OCI-M1 (cell line): ENCODE results near the gene ZBTB46.

Experiments used
- DNase-seq: peaks from one replicate; lab custom pipeline; 2025; lab: John Stamatoyannopoulos, UW

Gene ZBTB46

GRCh38 chr20:63745961-63746731, 84.9 kb downstream of the ZBTB46 start:
- DNase-seq: no peak

GRCh38 chr20:63745424-63745805, 85.6 kb downstream of the ZBTB46 start:
- no peak for DNase-seq

- DNase-seq: no peak
Observed at GRCh38 chr20:63744574-63745423, 86.3 kb downstream of the ZBTB46 start.

GRCh38 chr20:63744158-63744557, 86.9 kb downstream of the ZBTB46 start:
- no peak for DNase-seq

- no peak for DNase-seq
Observed at GRCh38 chr20:63743210-63743970, 87.7 kb downstream of the ZBTB46 start.

DNA sequence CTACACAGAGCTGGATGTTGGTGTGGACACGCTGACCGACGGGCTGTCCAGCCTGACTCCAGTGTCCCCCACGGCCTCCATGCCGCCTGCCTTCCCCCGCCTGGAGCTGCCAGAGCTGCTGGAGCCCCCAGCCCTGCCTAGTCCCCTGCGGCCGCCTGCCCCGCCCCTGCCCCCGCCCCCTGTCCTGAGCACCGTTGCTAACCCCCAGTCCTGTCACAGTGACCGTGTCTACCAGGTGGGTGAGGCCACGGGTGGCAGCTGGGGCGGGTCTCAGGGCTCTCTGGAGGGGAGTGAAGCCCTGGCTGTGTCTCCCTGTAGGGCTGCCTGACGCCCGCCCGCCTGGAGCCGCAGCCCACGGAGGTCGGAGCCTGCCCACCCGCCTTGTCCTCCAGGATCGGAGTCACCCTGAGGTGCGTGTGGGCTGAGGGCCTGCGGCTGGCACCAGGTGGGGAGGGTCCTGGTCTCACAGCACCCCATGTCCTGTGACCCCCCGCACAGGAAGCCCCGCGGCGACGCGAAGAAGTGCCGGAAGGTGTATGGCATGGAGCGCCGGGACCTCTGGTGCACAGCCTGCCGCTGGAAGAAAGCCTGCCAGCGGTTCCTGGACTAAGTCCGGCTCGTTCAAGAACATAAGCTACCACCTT, 88.6 kb downstream of the ZBTB46 start:
- DNase-seq: no peak

DNA sequence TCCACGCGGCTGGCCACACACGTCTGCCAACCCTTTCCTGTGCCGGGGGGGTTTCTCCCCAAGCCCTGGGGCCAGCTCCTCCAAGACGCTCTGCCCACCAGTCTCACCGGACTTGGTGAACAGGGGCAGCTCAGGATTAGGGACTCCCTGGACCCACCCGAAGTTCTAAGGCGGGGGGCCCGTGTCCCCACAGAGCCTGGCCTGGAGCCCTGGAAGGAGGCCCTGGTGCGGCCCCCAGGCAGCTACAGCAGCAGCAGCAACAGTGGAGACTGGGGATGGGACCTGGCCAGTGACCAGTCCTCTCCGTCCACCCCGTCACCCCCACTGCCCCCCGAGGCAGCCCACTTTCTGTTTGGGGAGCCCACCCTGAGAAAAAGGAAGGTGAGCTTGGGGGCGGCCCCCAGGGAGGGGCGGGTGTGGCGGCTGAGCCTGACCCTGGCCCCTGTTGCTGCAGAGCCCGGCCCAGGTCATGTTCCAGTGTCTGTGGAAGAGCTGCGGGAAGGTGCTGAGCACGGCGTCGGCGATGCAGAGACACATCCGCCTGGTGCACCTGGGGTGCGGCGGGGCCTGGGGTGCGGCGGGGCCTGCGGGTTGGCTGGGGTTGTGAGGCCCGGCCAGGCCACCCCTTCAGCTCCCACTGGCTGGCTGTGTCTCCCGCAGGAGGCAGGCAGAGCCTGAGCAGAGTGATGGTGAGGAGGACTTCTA, 89.2 kb downstream of the ZBTB46 start:
- no peak for DNase-seq

DNA sequence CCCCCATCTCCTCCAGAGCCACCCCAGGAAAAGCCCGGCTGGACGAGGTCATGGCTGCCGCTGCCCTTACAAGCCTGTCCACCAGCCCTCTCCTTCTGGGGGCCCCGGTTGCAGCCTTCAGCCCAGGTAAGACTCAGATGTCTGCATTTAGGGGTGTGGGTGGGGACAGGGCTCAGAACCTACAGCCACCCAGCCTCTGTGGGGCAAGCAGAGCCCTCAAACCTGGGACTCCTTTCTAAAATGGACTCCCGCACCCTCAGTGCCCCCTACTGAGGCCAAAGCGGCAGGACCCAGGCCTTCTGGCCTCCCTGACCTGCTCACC, 89.7 kb downstream of the ZBTB46 start:
- DNase-seq: no peak

GRCh38 chr20:63740627-63741353, 90.3 kb downstream of the ZBTB46 start:
- peak; percentile 89 for DNase-seq

GRCh38 chr20:63740070-63740626, 90.9 kb downstream of the ZBTB46 start:
- DNase-seq: peak; percentile 64

- peak; percentile 83 for DNase-seq
Observed at GRCh38 chr20:63739130-63740069, 91.7 kb downstream of the ZBTB46 start, which contains the start of gene SLC2A4RG. Gene SLC2A4RG (plus strand): TSS chr20:63739776. CDS start chr20:63739913, 137 bp downstream.

DNA sequence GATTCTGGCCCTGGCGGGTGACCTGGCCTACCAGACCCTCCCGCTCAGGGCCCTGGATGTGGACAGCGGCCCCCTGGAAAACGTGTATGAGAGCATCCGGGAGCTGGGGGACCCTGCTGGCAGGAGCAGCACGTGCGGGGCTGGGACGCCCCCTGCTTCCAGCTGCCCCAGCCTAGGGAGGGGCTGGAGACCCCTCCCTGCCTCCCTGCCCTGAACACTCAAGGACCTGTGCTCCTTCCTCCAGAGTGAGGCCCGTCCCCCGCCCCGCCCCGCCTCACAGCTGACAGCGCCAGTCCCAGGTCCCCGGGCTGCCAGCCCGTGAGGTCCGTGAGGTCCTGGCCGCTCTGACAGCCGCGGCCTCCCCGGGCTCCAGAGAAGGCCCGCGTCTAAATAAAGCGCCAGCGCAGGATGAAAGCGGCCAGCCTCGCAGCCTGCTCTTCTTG, 92.4 kb downstream of the ZBTB46 start:
- DNase-seq: no peak

- DNase-seq: no peak
Observed at GRCh38 chr20:63737945-63738686, 92.9 kb downstream of the ZBTB46 start.

GRCh38 chr20:63737695-63737944, 93.4 kb downstream of the ZBTB46 start:
- DNase-seq: no peak

GRCh38 chr20:63736893-63737694, 94.0 kb downstream of the ZBTB46 start:
- no peak for DNase-seq

DNA sequence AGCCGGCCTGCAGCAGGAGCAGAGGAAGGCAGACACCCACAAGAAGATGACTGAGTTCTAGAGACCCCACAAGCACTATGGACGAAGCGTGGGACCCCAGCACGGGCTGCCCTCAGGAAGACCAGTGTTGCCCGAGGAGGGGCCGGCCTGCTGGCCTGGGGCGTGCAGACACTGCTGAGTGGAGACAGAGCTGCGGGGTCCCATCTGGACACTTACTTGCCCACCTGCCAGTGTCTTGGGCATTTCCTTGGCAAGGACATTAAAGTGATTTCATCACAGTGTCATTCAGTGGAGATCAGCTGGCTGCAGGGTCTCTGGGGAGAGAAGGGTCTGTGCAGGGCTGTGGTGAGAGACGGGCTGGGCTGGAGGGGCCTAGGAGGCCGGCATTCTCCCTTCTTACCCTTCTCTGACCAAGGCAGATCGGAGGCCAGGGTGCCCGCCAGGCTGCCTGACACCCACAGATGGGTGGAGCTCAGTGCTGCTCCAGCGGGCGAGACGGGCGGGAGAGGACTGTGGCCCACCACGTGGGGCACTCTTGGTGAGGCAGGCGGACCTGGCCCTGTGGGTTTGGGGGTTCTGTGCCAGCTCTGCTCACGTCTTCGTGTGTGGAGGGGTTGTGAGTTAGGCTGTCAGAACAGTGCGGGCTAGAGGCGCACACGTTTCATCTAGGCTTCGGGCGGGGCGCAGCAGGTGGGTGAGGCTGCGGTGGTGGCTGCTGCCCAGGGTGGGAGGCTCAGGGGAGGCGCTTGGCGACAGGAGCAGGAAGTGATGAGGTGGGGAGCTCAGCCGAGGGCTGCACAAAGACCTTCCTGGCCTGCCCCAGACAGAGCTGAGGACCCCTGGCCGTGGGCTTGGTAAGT, 95.0 kb downstream of the ZBTB46 start, which contains the start of gene LIME1:
LIME1 (plus strand) TSS at position 806 of the 860 bp plus-strand sequence. CDS start 886 bp downstream, outside the sequence.
- DNase-seq: no peak
